WTC11 (cell line): ENCODE results near the gene GOLGA7B.

ENCODE experiments used
- CBFB ChIP-seq: sonication (generic); formaldehyde crosslinking; IDR thresholded peaks from 2 replicates; pipeline ENCODE4 v1.8.1; 2022; ENCODE audit warnings: mild to moderate bottlenecking, low read depth, missing genetic modification reagents
- ELF4 ChIP-seq: sonication (generic); formaldehyde crosslinking; IDR thresholded peaks from 2 replicates; pipeline ENCODE4 v1.8.1; 2022; ENCODE audit warnings: low read depth, mild to moderate bottlenecking, moderate library complexity, missing genetic modification reagents
- ESRRA ChIP-seq: sonication (generic); formaldehyde crosslinking; IDR thresholded peaks from 2 replicates; pipeline ENCODE4 v1.8.1; 2022; ENCODE audit warnings: mild to moderate bottlenecking, missing genetic modification reagents, borderline replicate concordance
- NR2C2 ChIP-seq: sonication (generic); formaldehyde crosslinking; IDR thresholded peaks from 2 replicates; pipeline ENCODE4 v1.8.0; 2022; ENCODE audit warnings: mild to moderate bottlenecking, missing genetic modification reagents
- NR3C1 ChIP-seq: sonication (generic); formaldehyde crosslinking; conservative IDR thresholded peaks from 2 replicates; pipeline ENCODE4 v1.8.1; 2023; ENCODE audit warnings: low read depth, mild to moderate bottlenecking, missing genetic modification reagents
- ZNF317 ChIP-seq: sonication (generic); formaldehyde crosslinking; IDR thresholded peaks from 2 replicates; pipeline ENCODE4 v1.8.1; 2023; ENCODE audit warnings: low read depth, mild to moderate bottlenecking, moderate library complexity, missing genetic modification reagents, borderline replicate concordance
- ZNF396 ChIP-seq: fragments of 250-450 bp; sonication (Bioruptor Pico); IDR thresholded peaks from 2 replicates; pipeline ENCODE4 v1.8.0; 2021; ENCODE audit warnings: mild to moderate bottlenecking, moderate library complexity, borderline replicate concordance
- TF ChIP-seq, protein P1 (sequence below): fragments of 200-600 bp; IDR thresholded peaks from 2 replicates; pipeline ENCODE4 v1.8.0; 2022; ENCODE audit warnings: antibody characterized with exemption
- TF ChIP-seq, protein P2 (sequence below): sonication (generic); formaldehyde crosslinking; IDR thresholded peaks from 2 replicates; pipeline ENCODE4 v1.8.0; 2022; ENCODE audit warnings: mild to moderate bottlenecking, missing genetic modification reagents
- TF ChIP-seq, protein P3 (sequence below): sonication (generic); formaldehyde crosslinking; IDR thresholded peaks from 2 replicates; pipeline ENCODE4 v1.8.1; 2022; ENCODE audit warnings: mild to moderate bottlenecking, missing genetic modification reagents, moderate library complexity, borderline replicate concordance

DNA sequence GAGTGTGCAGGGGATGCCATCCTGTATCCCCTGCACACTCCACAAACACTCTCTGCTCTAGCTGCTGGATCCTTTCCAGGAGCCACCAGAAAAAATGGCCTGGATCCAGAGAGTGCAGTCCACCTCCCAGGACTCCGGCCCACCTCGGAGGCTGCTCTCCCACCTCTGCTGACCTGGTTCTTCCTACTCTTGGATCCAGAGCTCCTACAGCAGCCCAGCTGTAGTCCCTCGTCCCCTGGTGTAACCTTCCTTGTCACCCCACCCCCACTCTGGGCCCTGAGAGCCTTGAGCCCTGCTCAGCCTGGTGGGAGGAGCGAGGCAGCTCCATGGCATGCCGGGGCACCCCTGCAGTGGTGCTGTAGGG is 54.4 kb downstream of the GOLGA7B start:
- TF ChIP-seq ELF4 (CRISPR knock-in tag) (no peak), NR2C2 (CRISPR knock-in tag) (no peak), ESRRA (CRISPR knock-in tag) (no peak), NR3C1 (CRISPR knock-in tag) (no peak), CBFB (CRISPR knock-in tag) (no peak), ZNF317 (CRISPR knock-in tag) (no peak), ZNF396 (CRISPR knock-in tag) (no peak)
- TF ChIP-seq, protein P1, sequence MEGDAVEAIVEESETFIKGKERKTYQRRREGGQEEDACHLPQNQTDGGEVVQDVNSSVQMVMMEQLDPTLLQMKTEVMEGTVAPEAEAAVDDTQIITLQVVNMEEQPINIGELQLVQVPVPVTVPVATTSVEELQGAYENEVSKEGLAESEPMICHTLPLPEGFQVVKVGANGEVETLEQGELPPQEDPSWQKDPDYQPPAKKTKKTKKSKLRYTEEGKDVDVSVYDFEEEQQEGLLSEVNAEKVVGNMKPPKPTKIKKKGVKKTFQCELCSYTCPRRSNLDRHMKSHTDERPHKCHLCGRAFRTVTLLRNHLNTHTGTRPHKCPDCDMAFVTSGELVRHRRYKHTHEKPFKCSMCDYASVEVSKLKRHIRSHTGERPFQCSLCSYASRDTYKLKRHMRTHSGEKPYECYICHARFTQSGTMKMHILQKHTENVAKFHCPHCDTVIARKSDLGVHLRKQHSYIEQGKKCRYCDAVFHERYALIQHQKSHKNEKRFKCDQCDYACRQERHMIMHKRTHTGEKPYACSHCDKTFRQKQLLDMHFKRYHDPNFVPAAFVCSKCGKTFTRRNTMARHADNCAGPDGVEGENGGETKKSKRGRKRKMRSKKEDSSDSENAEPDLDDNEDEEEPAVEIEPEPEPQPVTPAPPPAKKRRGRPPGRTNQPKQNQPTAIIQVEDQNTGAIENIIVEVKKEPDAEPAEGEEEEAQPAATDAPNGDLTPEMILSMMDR, result no peak
- TF ChIP-seq, protein P2, sequence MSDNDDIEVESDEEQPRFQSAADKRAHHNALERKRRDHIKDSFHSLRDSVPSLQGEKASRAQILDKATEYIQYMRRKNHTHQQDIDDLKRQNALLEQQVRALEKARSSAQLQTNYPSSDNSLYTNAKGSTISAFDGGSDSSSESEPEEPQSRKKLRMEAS (CRISPR knock-in tag), result no peak
- TF ChIP-seq, protein P3, sequence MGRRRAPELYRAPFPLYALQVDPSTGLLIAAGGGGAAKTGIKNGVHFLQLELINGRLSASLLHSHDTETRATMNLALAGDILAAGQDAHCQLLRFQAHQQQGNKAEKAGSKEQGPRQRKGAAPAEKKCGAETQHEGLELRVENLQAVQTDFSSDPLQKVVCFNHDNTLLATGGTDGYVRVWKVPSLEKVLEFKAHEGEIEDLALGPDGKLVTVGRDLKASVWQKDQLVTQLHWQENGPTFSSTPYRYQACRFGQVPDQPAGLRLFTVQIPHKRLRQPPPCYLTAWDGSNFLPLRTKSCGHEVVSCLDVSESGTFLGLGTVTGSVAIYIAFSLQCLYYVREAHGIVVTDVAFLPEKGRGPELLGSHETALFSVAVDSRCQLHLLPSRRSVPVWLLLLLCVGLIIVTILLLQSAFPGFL (CRISPR knock-in tag), result no peak
